ENCODE results near the gene UBALD1. TPM values are rescaled to one million over a fixed set of nuclear protein-coding genes. Genes with fewer than 3 reads are reported as not detected.

The UBALD1 gene
- total and polyA plus RNA-seq, 2 donors (not counting 3 experiments of a cell fraction or from before 2014, with no cell fraction given): 24.8 to 41.6 TPM

DNA sequence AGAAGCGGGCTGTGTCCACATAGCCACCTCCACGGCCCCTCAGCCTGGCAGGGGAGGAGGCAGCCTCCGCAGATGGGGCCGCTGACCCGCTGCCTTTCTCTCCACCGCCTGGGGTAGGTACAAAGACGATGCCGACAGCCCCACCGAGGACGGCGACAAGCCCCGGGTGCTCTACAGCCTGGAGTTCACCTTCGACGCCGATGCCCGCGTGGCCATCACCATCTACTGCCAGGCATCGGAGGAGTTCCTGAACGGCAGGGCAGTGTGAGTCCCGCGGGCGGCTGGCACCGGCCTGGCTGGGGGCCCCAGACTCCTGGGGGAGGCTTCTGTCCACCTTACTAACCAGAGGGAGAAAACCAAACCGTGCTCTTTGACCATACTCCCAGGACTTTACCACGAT, 37.9 kb upstream of the UBALD1 start:
- Histone ChIP-seq H3K27ac (ENCODE audit: insufficient read depth, low read depth, low read length) (no peak overlapping the region), H3K27me3 (ENCODE audit: control insufficient read depth in 2 of 2, insufficient read depth in 2 of 2, low read length in 2 of 2) (no peaks in the 10 kb centered on the region), H3K4me3 (replicated peaks in 1 of 3; ENCODE audit: insufficient read depth in 1 of 3, low read depth in 1 of 3, low read length in 3 of 3) (no peak overlapping the region), H3K36me3 (ENCODE audit: control insufficient read depth in 2 of 2, extremely low read depth in 1 of 2, insufficient read depth in 2 of 2, low read length in 2 of 2) (peaks cover 7 to 38% of the 10 kb centered on the region in 2 experiments), H3K4me1 (ENCODE audit: control insufficient read depth, extremely low read depth, insufficient read depth, low read length) (no peaks in the 10 kb centered on the region), H3K79me2 (ENCODE audit: control insufficient read depth, insufficient read depth, low read length) (peaks cover 3% of the 10 kb centered on the region), H3K9me1 (replicated peaks; ENCODE audit: control insufficient read depth, extremely low read depth, insufficient read depth, low read length) (no peaks in the 10 kb centered on the region), H3K9me3 (replicated peaks; ENCODE audit: control insufficient read depth, insufficient read depth, low read length) (no peaks in the 10 kb centered on the region), H3K9ac (replicated peaks; ENCODE audit: extremely low read depth, insufficient read depth, low read length) (no peak overlapping the region), H4K20me1 (replicated peaks; ENCODE audit: control insufficient read depth, extremely low read depth, insufficient read depth, low read length) (no peaks in the 10 kb centered on the region), H3K4me2 (ENCODE audit: insufficient read depth, low read length) (no peak overlapping the region), H2AFZ (ENCODE audit: low read depth, low read length) (no peak overlapping the region)
- TF ChIP-seq FOS (IDR thresholded peaks at IDR 0.05; ENCODE audit: borderline replicate concordance, insufficient read depth, low read length) (no peak), MYC (IDR thresholded peaks at IDR 0.05; ENCODE audit: low read depth, low read length) (no peak), EZH2 (IDR thresholded peaks at IDR 0.05; ENCODE audit: borderline replicate concordance, low read depth, low read length, severe bottlenecking) (no peak), GATA2 (IDR thresholded peaks at IDR 0.05; ENCODE audit: insufficient read depth, insufficient read length, low read depth, low read length) (no peak), JUN (IDR thresholded peaks at IDR 0.05; ENCODE audit: borderline replicate concordance, insufficient read depth, insufficient read length, low read depth) (no peak), POLR2AphosphoS5 (IDR thresholded peaks at IDR 0.05; ENCODE audit: insufficient read depth, low read depth, low read length) (no peak), POLR2A (IDR thresholded peaks at IDR 0.05; ENCODE audit: low read depth, low read length) (no peak)
- TF ChIP-seq, protein P1, sequence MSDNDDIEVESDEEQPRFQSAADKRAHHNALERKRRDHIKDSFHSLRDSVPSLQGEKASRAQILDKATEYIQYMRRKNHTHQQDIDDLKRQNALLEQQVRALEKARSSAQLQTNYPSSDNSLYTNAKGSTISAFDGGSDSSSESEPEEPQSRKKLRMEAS (IDR thresholded peaks at IDR 0.05; ENCODE audit: insufficient read depth, insufficient read length): no peak
- TF ChIP-seq, protein P2, sequence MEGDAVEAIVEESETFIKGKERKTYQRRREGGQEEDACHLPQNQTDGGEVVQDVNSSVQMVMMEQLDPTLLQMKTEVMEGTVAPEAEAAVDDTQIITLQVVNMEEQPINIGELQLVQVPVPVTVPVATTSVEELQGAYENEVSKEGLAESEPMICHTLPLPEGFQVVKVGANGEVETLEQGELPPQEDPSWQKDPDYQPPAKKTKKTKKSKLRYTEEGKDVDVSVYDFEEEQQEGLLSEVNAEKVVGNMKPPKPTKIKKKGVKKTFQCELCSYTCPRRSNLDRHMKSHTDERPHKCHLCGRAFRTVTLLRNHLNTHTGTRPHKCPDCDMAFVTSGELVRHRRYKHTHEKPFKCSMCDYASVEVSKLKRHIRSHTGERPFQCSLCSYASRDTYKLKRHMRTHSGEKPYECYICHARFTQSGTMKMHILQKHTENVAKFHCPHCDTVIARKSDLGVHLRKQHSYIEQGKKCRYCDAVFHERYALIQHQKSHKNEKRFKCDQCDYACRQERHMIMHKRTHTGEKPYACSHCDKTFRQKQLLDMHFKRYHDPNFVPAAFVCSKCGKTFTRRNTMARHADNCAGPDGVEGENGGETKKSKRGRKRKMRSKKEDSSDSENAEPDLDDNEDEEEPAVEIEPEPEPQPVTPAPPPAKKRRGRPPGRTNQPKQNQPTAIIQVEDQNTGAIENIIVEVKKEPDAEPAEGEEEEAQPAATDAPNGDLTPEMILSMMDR (IDR thresholded peaks at IDR 0.05; ENCODE audit: extremely low read depth in 1 of 2, insufficient read depth in 1 of 2, low read depth in 1 of 2, low read length in 2 of 2): no peak
- intact Hi-C loops (cut with micrococcal nuclease): no loop called here
- BruUV-seq (replicated peaks): no TSS peak
- FAIRE-seq (no peak), DNase-seq (ENCODE audit: low read depth, low spot score) (no peak)
- POLR2A ChIA-PET: no interaction called here
- dilution Hi-C loops (cut with MboI; ENCODE audit: extremely low pct_ligation_motif_present, low sequenced_read_pairs): no loop called here
- CTCF ChIA-PET: no interaction called here
